Stimulated activated CD8-positive, alpha-beta memory T cell treated with anti-CD3 and anti-CD28 coated beads, Interleukin-12 subunit alpha, Interleukin-12 subunit beta, amount 100 ng/mL, for 1 hour (primary cell): Measurements from ENCODE around the gene PLA2G4E.

Source experiments
- DNase-seq: peaks from one replicate; pipeline ENCODE4 v3.0.0-alpha.2; 2020; ENCODE audit warnings: low read depth

Gene PLA2G4E

DNA sequence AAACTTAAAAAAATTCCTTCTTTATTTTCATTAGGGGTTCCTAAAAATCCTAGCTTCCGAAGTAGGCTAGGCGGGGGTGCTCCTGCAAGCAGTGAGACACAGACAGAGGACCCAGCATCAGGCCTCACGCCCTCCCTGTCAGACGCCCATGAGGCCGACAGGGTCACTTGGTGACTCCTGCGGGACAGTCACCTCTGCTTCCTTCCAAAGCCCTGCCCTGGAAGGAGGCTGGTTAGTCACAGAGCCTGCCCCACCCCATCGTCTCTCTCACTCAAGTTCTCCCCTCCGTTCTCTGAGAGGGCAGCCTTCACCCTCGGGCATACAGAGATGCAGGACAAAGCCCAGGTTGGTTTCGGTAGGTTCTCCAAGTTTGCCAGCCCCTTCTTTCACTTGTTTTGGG, 87.1 kb downstream of the PLA2G4E start:
- no peak for DNase-seq

- no peak for DNase-seq
These were observed 87.5 kb downstream of the PLA2G4E start for GRCh38 chr15:41933326-41933725.

DNA sequence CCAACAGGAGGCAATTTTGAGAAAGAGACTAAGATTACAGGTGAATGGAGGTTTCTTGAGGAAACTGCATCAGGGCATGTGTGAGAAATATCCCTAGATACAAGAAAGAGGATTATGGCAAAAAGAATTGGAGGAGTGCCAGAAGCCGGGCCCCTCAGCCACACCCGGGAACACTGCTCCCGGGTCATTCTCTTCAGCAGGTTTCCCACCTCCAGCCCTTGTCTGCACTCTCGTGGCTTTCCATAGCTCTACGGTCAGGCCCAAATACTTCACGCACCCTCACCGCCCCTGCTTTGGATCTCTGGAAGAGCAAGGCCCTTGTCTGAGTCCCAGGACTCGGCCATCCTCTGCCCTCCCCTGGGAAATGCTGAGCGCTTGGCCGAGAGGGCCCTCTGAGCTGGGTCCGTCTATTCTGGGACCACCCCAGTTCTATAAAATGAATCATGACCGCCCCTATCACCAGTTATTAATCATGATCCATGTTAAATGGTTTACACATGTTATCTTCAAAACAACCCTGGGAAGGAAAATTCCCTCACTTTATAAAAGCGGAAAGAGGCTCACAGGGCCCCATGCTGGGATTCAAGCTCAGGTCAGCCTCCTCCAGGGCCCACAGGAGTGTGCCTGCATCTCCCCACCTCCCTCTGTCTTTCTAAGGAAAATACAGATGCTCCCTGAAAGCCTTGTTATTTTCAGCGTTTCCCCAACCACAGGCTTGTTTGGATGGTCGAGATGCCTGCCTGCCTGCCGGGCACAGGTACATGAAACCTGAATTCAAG, 88.1 kb downstream of the PLA2G4E start:
- no peak for DNase-seq

DNA sequence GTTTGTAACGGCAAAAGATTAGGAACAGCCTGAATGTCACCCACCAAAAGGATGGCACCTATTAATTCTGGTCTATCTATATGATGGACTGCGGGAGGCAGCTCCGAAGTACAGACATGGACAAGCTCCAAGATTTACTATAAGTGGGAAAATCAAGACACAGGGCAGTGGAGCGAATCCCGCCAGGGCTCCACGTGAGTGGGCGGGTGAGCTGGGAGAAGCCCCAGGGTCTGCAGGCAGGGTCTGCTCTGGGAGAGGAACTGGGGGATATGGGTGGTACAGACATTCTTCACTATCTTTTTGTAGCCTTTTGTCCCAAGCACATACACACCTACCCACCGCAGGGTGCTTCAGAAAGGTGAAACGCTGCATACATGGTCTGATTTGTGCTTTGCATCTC, 88.7 kb downstream of the PLA2G4E start:
- no peak for DNase-seq
